HG03103 (cell line): ENCODE measurements around the gene PCK1.
"Not testable (repeated sequence)": the region's sequence is repeated elsewhere in the genome, so short reads cannot be mapped to it uniquely, and the experiment has no call there.

Source experiments
- ATAC-seq: cut with Tn5 transposase; IDR thresholded peaks from one replicate; pipeline ENCODE4 v1.9.1; 2021; ENCODE audit warnings: low read depth; ENCODE audit not compliant: unreplicated experiment

The PCK1 gene

GRCh38 chr20:57560554-57561355 is at the start of gene PCK1:
PCK1 (plus strand) TSS chr20:57561110; CDS start chr20:57561412, 302 bp downstream.
- ATAC-seq: no peak

- ATAC-seq: not testable (repeated sequence)
These were observed 49.2 kb upstream of the PCK1 start for GRCh38 chr20:57511709-57512108.

GRCh38 chr20:57512432-57512831 is 48.5 kb upstream of the PCK1 start:
- no peak for ATAC-seq

- no peak for ATAC-seq
These were observed 47.7 kb upstream of the PCK1 start for GRCh38 chr20:57513199-57513598.

GRCh38 chr20:57514273-57514751 is 46.6 kb upstream of the PCK1 start:
- no peak for ATAC-seq

GRCh38 chr20:57517904-57518303 is 43.0 kb upstream of the PCK1 start:
- no peak for ATAC-seq

GRCh38 chr20:57522380-57523140 is 38.4 kb upstream of the PCK1 start:
- no peak for ATAC-seq

- ATAC-seq: no peak
These were observed 37.1 kb upstream of the PCK1 start for GRCh38 chr20:57523782-57524181.

- no peak for ATAC-seq
These were observed 36.3 kb upstream of the PCK1 start, which contains the start of gene CTCFL for GRCh38 chr20:57524511-57525176. CTCFL (minus strand) TSS chr20:57525140; CDS start chr20:57524205, 935 bp downstream.

- ATAC-seq: no peak
These were observed 35.4 kb upstream of the PCK1 start for GRCh38 chr20:57525328-57526086.

- no peak for ATAC-seq
These were observed 34.6 kb upstream of the PCK1 start for GRCh38 chr20:57526087-57526884.

GRCh38 chr20:57526885-57527460 is 33.9 kb upstream of the PCK1 start:
- ATAC-seq: no peak

- no peak for ATAC-seq
These were observed 33.2 kb upstream of the PCK1 start for GRCh38 chr20:57527728-57528127.

- ATAC-seq: no peak
These were observed 32.8 kb upstream of the PCK1 start for GRCh38 chr20:57528148-57528547.

- no peak for ATAC-seq
These were observed 31.7 kb upstream of the PCK1 start for GRCh38 chr20:57529160-57529585.

GRCh38 chr20:57529810-57530209 is 31.1 kb upstream of the PCK1 start:
- no peak for ATAC-seq

GRCh38 chr20:57530327-57530981 is 30.5 kb upstream of the PCK1 start:
- no peak for ATAC-seq

GRCh38 chr20:57532104-57532503 is 28.8 kb upstream of the PCK1 start:
- ATAC-seq: no peak

- ATAC-seq: no peak
These were observed 25.6 kb upstream of the PCK1 start for GRCh38 chr20:57535297-57535696.
